AG04449 (cell line): ENCODE results near the gene ERCC2.

Experiments
- CTCF ChIA-PET: fragments of 350-600 bp; formaldehyde crosslinking; extraction: SDS; loops from one replicate; lab custom pipeline; 2021; ENCODE audit warnings: antibody characterized with exemption; lab: Yijun Ruan, JAX
- POLR2A ChIA-PET: fragments of 400-600, 350-600 bp; formaldehyde crosslinking; extraction: SDS; loops from one replicate; lab custom pipeline; 2020; ENCODE audit warnings: antibody characterized with exemption, inconsistent platforms; lab: Yijun Ruan, JAX
- DNase-seq: peaks from one replicate; pipeline ENCODE4 v3.0.0-alpha.2; 2010; ENCODE audit warnings: low read depth, low spot score
- H3K4me3 ChIP-seq: 2 replicates; pipeline ENCODE4 v1.5.1; 2011; ENCODE audit warnings: low read depth, mild to moderate bottlenecking, control low read depth, low read length
- TF ChIP-seq, protein P1 (sequence below): IDR thresholded peaks from one replicate; pipeline ENCODE4 v1.5.1; 2011; ENCODE audit warnings: mild to moderate bottlenecking, moderate library complexity, low read length, control low read depth, inconsistent platforms; ENCODE audit not compliant: insufficient read depth; ENCODE audit errors: missing control alignments

ERCC2 gene

GRCh38 chr19:45370410-45371204 lies at the start of gene ERCC2:
Gene ERCC2, minus strand, starts transcription at chr19:45370573. Its CDS starts 33 bp downstream, at chr19:45370540.
- ChIA-PET CTCF (interaction anchor here (0.8 to 2.8 kb wide), 5 partner anchors 33 to 115 kb away, joined by 3 to 7 read pairs (median 5); no protein-coding TSS in a partner anchor), POLR2A (no interaction called here)
- H3K4me3 ChIP-seq, result peak within 1 kb of the TSS; percentile 79
- TF ChIP-seq, protein P1, sequence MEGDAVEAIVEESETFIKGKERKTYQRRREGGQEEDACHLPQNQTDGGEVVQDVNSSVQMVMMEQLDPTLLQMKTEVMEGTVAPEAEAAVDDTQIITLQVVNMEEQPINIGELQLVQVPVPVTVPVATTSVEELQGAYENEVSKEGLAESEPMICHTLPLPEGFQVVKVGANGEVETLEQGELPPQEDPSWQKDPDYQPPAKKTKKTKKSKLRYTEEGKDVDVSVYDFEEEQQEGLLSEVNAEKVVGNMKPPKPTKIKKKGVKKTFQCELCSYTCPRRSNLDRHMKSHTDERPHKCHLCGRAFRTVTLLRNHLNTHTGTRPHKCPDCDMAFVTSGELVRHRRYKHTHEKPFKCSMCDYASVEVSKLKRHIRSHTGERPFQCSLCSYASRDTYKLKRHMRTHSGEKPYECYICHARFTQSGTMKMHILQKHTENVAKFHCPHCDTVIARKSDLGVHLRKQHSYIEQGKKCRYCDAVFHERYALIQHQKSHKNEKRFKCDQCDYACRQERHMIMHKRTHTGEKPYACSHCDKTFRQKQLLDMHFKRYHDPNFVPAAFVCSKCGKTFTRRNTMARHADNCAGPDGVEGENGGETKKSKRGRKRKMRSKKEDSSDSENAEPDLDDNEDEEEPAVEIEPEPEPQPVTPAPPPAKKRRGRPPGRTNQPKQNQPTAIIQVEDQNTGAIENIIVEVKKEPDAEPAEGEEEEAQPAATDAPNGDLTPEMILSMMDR, result no peak
- peak; percentile 84 for DNase-seq

- no peak for DNase-seq
- ChIA-PET POLR2A (no interaction called here), CTCF (interaction anchor here (2.2 to 3.1 kb wide), 3 partner anchors 20 to 66 kb away, joined by 6 to 13 read pairs (median 11); no protein-coding TSS in a partner anchor)
Measured at GRCh38 chr19:45419895-45420294, 49.5 kb upstream of the ERCC2 start.

DNA sequence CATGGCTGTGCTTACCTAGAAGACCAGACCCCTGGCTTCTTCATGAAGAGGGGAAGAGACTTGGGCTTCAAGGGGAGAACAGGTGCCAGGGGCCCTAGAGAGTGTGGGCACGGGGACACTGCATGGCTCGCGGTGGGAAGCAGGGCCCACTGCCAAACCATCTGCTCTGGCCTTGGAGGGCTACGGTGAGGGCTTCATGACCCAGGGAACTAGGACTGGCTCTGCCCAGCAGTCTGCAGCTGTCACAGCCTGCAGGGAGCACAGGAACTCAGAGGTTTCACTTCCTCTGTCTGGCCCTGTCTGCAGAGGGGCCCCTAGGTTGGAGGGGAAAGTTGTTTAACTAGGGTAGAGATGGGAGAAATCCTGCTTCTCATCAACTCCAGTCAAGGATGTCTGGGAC lies 49.0 kb upstream of the ERCC2 start:
- ChIA-PET POLR2A (no interaction called here), CTCF (interaction anchor here (3.1 kb wide), 1 partner anchor 67 kb away, joined by 13 read pairs; no protein-coding TSS in a partner anchor)
- TF ChIP-seq, protein P1, result no peak
- no peak for DNase-seq
- no peak overlapping the region for H3K4me3 ChIP-seq

More at GRCh38 chr19:45419895-45420294, 49.5 kb upstream of the ERCC2 start:
- no peak overlapping the region for H3K4me3 ChIP-seq
- TF ChIP-seq, protein P1, result no peak

- ChIA-PET POLR2A (no interaction called here), CTCF (interaction anchor here (4.5 kb wide), 1 partner anchor 60 kb away, joined by 21 read pairs; no protein-coding TSS in a partner anchor)
- TF ChIP-seq, protein P1, result no peak
- H3K4me3 ChIP-seq, result no peak overlapping the region
- no peak for DNase-seq
Measured at GRCh38 chr19:45418802-45419201, 48.4 kb upstream of the ERCC2 start.

GRCh38 chr19:45417151-45417550 lies 46.8 kb upstream of the ERCC2 start:
- POLR2A ChIA-PET, result no interaction called here

More at GRCh38 chr19:45417151-45417550, 46.8 kb upstream of the ERCC2 start:
- no peak for DNase-seq
- TF ChIP-seq, protein P1, result no peak
- CTCF ChIA-PET, result interaction anchor here (1.5 to 4.5 kb wide), 2 partner anchors 11 to 62 kb away, joined by 3 to 21 read pairs; no protein-coding TSS in a partner anchor
- no peak overlapping the region for H3K4me3 ChIP-seq
